ENCODE data around the gene PARD6B.

PARD6B gene

GRCh38 chr20:50721881-50722281, 9.5 kb upstream of the PARD6B start:
- FAIRE-seq (no peak), DNase-seq (ENCODE audit: extremely low spot score, insufficient read length, low read depth) (no peak)

- no peak for FAIRE-seq
Measured at GRCh38 chr20:50722424-50723155, 8.8 kb upstream of the PARD6B start.

GRCh38 chr20:50723672-50724071, 7.7 kb upstream of the PARD6B start:
- FAIRE-seq (no peak), DNase-seq (ENCODE audit: extremely low spot score, insufficient read length, low read depth) (no peak)

More at GRCh38 chr20:50722424-50723155, 8.8 kb upstream of the PARD6B start:
- DNase-seq (ENCODE audit: extremely low spot score, insufficient read length, low read depth) = no peak

GRCh38 chr20:50724112-50724725, 7.2 kb upstream of the PARD6B start:
- DNase-seq (ENCODE audit: extremely low spot score, insufficient read length, low read depth) = no peak
- no peak for FAIRE-seq

- FAIRE-seq = no peak
- no peak for DNase-seq (ENCODE audit: extremely low spot score, insufficient read length, low read depth)
Measured at GRCh38 chr20:50724851-50725723, 6.3 kb upstream of the PARD6B start.

GRCh38 chr20:50725724-50726005, 5.7 kb upstream of the PARD6B start:
- DNase-seq (ENCODE audit: extremely low spot score, insufficient read length, low read depth) (no peak), FAIRE-seq (no peak)

GRCh38 chr20:50726955-50727791, 4.2 kb upstream of the PARD6B start:
- FAIRE-seq = no peak
- no peak for DNase-seq (ENCODE audit: extremely low spot score, insufficient read length, low read depth)

- FAIRE-seq = no peak
- no peak for DNase-seq (ENCODE audit: extremely low spot score, insufficient read length, low read depth)
Measured at GRCh38 chr20:50727792-50728485, 3.4 kb upstream of the PARD6B start.

GRCh38 chr20:50728486-50728980, 2.8 kb upstream of the PARD6B start:
- FAIRE-seq (no peak), DNase-seq (ENCODE audit: extremely low spot score, insufficient read length, low read depth) (no peak)

GRCh38 chr20:50728981-50729874, 2.2 kb upstream of the PARD6B start:
- no peak for DNase-seq (ENCODE audit: extremely low spot score, insufficient read length, low read depth)
- no peak for FAIRE-seq

- FAIRE-seq = no peak
- DNase-seq (ENCODE audit: extremely low spot score, insufficient read length, low read depth) = no peak
Measured at GRCh38 chr20:50729901-50730764, 1.2 kb upstream of the PARD6B start.

GRCh38 chr20:50730765-50731054, 670 bp upstream of the PARD6B start:
- FAIRE-seq (no peak), DNase-seq (ENCODE audit: extremely low spot score, insufficient read length, low read depth) (no peak)

GRCh38 chr20:50731930-50732690, 730 bp downstream of the PARD6B start:
- no peak for DNase-seq (ENCODE audit: extremely low spot score, insufficient read length, low read depth)
- FAIRE-seq = no peak

GRCh38 chr20:50733644-50734349, 2.4 kb downstream of the PARD6B start:
- FAIRE-seq (no peak), DNase-seq (ENCODE audit: extremely low spot score, insufficient read length, low read depth) (no peak)

- DNase-seq (ENCODE audit: extremely low spot score, insufficient read length, low read depth) (no peak), FAIRE-seq (no peak)
Measured at GRCh38 chr20:50734730-50735679, 3.6 kb downstream of the PARD6B start.
